ENCODE measurements around the gene EPHA2. TPM values are rescaled to one million over a fixed set of nuclear protein-coding genes. Genes with fewer than 3 reads are reported as not detected.

EPHA2 gene
- total RNA-seq, 1 donor = 21.0 TPM

DNA sequence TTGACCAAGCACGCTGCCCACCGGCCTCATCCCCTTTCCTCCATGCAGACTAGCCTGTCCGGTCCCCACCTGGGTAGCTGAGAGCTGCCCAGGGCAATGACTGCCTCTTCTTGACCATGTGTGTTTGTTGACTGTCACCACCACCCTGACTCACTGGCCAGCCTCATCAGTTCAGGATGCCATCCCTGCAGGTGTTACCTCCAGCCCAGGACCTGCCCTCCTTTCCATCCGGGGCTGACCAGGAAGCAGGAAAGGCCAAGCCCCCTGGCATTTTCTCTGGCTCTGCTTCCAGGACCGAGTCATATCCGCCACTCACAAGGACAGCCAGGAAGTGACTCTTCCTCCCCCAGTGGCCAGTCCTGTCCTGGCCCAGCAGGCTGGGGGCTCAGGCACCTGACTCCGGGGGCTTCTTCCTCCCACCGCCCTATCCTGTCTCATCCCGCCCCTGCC, 17.1 kb downstream of the EPHA2 start:
- DNase-seq (ENCODE audit: insufficient read length, low spot score, missing footprints) = peak; percentile 94
- Histone ChIP-seq H3K9me3 (ENCODE audit: low read depth, low read length) (no peaks in the 10 kb centered on the region), H3K36me3 (ENCODE audit: insufficient read depth, low read length) (peaks cover 66% of the 10 kb centered on the region), H4K20me1 (ENCODE audit: insufficient read depth, low read length) (peaks cover 36% of the 10 kb centered on the region), H3K4me3 (ENCODE audit: insufficient read depth, low read length) (no peak overlapping the region), H3K27ac (ENCODE audit: low read depth, low read length) (peak overlapping the region; percentile 67), H3K4me2 (ENCODE audit: insufficient read depth, low read length) (no peak overlapping the region), H3K27me3 (ENCODE audit: insufficient read depth, low read length) (no peaks in the 10 kb centered on the region), H3K4me1 (ENCODE audit: insufficient read depth, low read length) (peaks cover 44% of the 10 kb centered on the region), H3K79me2 (ENCODE audit: insufficient read depth, low read length) (peaks cover 64% of the 10 kb centered on the region), H2AFZ (ENCODE audit: low read length) (no peak overlapping the region)
- TF ChIP-seq, protein P1, sequence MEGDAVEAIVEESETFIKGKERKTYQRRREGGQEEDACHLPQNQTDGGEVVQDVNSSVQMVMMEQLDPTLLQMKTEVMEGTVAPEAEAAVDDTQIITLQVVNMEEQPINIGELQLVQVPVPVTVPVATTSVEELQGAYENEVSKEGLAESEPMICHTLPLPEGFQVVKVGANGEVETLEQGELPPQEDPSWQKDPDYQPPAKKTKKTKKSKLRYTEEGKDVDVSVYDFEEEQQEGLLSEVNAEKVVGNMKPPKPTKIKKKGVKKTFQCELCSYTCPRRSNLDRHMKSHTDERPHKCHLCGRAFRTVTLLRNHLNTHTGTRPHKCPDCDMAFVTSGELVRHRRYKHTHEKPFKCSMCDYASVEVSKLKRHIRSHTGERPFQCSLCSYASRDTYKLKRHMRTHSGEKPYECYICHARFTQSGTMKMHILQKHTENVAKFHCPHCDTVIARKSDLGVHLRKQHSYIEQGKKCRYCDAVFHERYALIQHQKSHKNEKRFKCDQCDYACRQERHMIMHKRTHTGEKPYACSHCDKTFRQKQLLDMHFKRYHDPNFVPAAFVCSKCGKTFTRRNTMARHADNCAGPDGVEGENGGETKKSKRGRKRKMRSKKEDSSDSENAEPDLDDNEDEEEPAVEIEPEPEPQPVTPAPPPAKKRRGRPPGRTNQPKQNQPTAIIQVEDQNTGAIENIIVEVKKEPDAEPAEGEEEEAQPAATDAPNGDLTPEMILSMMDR (IDR thresholded peaks at IDR 0.05; ENCODE audit: extremely low read depth, low read depth, low read length) = no peak

DNA sequence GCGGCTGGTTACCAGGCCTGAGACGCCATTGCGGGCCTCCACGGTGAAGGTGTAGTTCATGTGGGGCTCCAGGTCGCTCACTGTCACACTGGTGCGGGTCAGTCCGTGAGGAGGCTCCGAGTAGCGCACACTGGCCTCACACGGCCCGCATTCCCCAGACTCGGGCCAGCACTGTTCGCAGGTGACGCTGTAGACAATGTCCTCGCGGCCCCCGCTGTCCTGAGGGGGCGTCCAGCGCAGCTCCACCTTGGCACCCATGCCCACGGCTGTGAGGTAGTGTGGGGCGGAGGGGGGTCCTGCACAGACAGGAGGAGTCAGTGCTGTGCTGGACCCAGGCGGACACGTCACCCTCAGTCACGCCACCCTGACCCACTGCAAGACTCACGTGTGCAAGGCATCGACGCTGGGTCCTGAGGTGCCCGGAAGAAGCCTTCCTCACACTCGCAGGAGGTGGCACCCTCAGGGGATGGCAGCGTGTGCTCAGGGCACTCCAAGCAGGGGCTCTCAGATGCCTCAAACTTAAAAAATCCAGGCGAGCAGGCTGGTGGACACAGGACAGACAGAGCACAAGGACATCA, 17.9 kb downstream of the EPHA2 start:
- H2AFZ ChIP-seq (ENCODE audit: low read length) = no peak overlapping the region
- H3K36me3 ChIP-seq (ENCODE audit: insufficient read depth, low read length) = peaks cover 70% of the 10 kb centered on the region
- H3K27me3 ChIP-seq (ENCODE audit: insufficient read depth, low read length) = no peaks in the 10 kb centered on the region
- no peak for DNase-seq (ENCODE audit: insufficient read length, low spot score, missing footprints)
- peaks cover 56% of the 10 kb centered on the region for H3K79me2 ChIP-seq (ENCODE audit: insufficient read depth, low read length)
- H3K4me3 ChIP-seq (ENCODE audit: insufficient read depth, low read length) = no peak overlapping the region
- H4K20me1 ChIP-seq (ENCODE audit: insufficient read depth, low read length) = peaks cover 36% of the 10 kb centered on the region
- TF ChIP-seq, protein P1 (IDR thresholded peaks at IDR 0.05; ENCODE audit: extremely low read depth, low read depth, low read length) = no peak
- H3K9me3 ChIP-seq (ENCODE audit: low read depth, low read length) = no peaks in the 10 kb centered on the region
- no peak overlapping the region for H3K4me2 ChIP-seq (ENCODE audit: insufficient read depth, low read length)
- H3K27ac ChIP-seq (ENCODE audit: low read depth, low read length) = no peak overlapping the region
- H3K4me1 ChIP-seq (ENCODE audit: insufficient read depth, low read length) = peaks cover 41% of the 10 kb centered on the region

DNA sequence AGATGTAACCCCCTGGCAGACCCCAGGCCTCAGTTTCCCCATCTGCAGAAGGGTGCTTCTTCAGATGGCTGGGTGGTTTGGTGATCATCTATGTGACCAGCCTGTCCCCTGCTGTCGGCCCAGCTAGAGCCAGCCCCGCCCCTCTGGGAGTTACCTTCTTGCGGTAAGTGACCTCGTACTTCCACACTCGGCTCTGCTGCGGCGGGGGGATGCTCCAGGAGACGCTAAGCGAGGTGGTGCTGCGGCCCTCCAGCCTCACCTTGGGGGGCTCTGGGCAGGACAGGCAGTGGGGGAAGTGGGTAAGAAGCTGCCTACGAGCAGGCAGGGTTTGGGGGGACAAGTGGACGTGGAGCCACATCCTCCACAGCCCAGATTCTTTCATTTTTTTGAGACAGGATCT, 20.4 kb downstream of the EPHA2 start:
- H3K36me3 ChIP-seq (ENCODE audit: insufficient read depth, low read length) = peaks cover 82% of the 10 kb centered on the region
- no peak overlapping the region for H3K4me3 ChIP-seq (ENCODE audit: insufficient read depth, low read length)
- peaks cover 42% of the 10 kb centered on the region for H4K20me1 ChIP-seq (ENCODE audit: insufficient read depth, low read length)
- peaks cover 37% of the 10 kb centered on the region for H3K79me2 ChIP-seq (ENCODE audit: insufficient read depth, low read length)
- H3K9me3 ChIP-seq (ENCODE audit: low read depth, low read length) = no peaks in the 10 kb centered on the region
- H3K27me3 ChIP-seq (ENCODE audit: insufficient read depth, low read length) = no peaks in the 10 kb centered on the region
- H3K4me2 ChIP-seq (ENCODE audit: insufficient read depth, low read length) = no peak overlapping the region
- H2AFZ ChIP-seq (ENCODE audit: low read length) = no peak overlapping the region
- no peak overlapping the region for H3K27ac ChIP-seq (ENCODE audit: low read depth, low read length)
- H3K4me1 ChIP-seq (ENCODE audit: insufficient read depth, low read length) = peaks cover 21% of the 10 kb centered on the region
- TF ChIP-seq, protein P1 (IDR thresholded peaks at IDR 0.05; ENCODE audit: extremely low read depth, low read depth, low read length) = no peak
- no peak for DNase-seq (ENCODE audit: insufficient read length, low spot score, missing footprints)

DNA sequence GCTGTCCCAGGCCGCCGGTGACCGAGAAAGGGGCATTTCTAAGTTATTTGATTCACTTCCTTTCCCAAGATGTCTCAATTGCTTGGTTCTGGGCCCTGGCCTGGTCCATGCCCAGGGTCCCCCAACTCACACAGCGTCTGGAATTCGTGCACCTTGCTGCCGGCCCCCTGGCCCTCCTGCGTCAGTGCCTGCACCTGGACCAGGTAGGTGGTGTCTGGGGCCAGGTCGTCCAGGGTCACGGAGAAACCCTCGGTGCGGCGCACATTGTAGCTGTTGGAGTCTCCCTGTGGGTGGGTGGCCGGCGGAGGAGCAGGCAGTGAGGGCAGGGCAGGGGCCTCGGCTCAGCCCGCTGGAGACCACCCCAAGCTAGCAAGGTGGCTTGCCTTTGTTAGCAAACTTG, 21.0 kb downstream of the EPHA2 start:
- no peaks in the 10 kb centered on the region for H3K27me3 ChIP-seq (ENCODE audit: insufficient read depth, low read length)
- peaks cover 43% of the 10 kb centered on the region for H4K20me1 ChIP-seq (ENCODE audit: insufficient read depth, low read length)
- H2AFZ ChIP-seq (ENCODE audit: low read length) = no peak overlapping the region
- H3K36me3 ChIP-seq (ENCODE audit: insufficient read depth, low read length) = peaks cover 82% of the 10 kb centered on the region
- TF ChIP-seq, protein P1 (IDR thresholded peaks at IDR 0.05; ENCODE audit: extremely low read depth, low read depth, low read length) = no peak
- DNase-seq (ENCODE audit: insufficient read length, low spot score, missing footprints) = no peak
- peaks cover 15% of the 10 kb centered on the region for H3K4me1 ChIP-seq (ENCODE audit: insufficient read depth, low read length)
- H3K27ac ChIP-seq (ENCODE audit: low read depth, low read length) = no peak overlapping the region
- H3K79me2 ChIP-seq (ENCODE audit: insufficient read depth, low read length) = peaks cover 31% of the 10 kb centered on the region
- H3K9me3 ChIP-seq (ENCODE audit: low read depth, low read length) = no peaks in the 10 kb centered on the region
- H3K4me2 ChIP-seq (ENCODE audit: insufficient read depth, low read length) = no peak overlapping the region
- H3K4me3 ChIP-seq (ENCODE audit: insufficient read depth, low read length) = no peak overlapping the region

All from osteoblast (primary cell).